PC-3 (cell line): Measurements from ENCODE around the gene KIAA1549. TPM values are rescaled to one million over a fixed set of nuclear protein-coding genes. Genes with fewer than 3 reads are reported as not detected.

ENCODE experiments used
- ATAC-seq: fragments of 200-7000 bp; cut with Tn5 transposase; 2 replicates; pipeline ENCODE4 v1.9.1; 2020; ENCODE audit warnings: mild to moderate bottlenecking, moderate library complexity
- BruUV-seq: library from RNA; stranded (reverse); fragments of 400-500 nt; replicated peaks from 2 replicates; lab custom pipeline; 2021; lab: Mats Ljungman, UMichigan
- CTCF ChIA-PET: fragments of 300-600 bp; sonication (Branson Sonifier 250); formaldehyde crosslinking; loops from one replicate; lab custom pipeline; 2022; ENCODE audit warnings: antibody characterized with exemption; lab: Charles Lee
- POLR2A ChIA-PET: fragments of 300-600 bp; sonication (Branson Sonifier 250); formaldehyde crosslinking; loops from one replicate; lab custom pipeline; 2022; ENCODE audit warnings: antibody characterized with exemption; ENCODE audit not compliant: unreplicated experiment; lab: Charles Lee
- DNase-seq: peaks from one replicate; pipeline ENCODE4 v3.0.0-alpha.2; 2015
- H2AFZ ChIP-seq: fragments of 300-600 bp; sonication (generic); 2 replicates; pipeline ENCODE4 v1.6.0; 2016; ENCODE audit warnings: antibody characterized with exemption, low read length
- H3F3A ChIP-seq: fragments of 300-600 bp; sonication (generic); one replicate; pipeline ENCODE4 v1.6.0; 2017; ENCODE audit warnings: antibody characterized with exemption, low read length, control low read depth, mild to moderate bottlenecking; ENCODE audit not compliant: unreplicated experiment
- H3K27ac ChIP-seq: fragments of 300-600 bp; sonication (generic); 2 replicates; pipeline ENCODE4 v1.5.1; 2016; ENCODE audit warnings: mild to moderate bottlenecking, low read length
- H3K27me3 ChIP-seq: fragments of 300-600 bp; sonication (generic); 2 replicates; pipeline ENCODE4 v1.6.1; 2016; ENCODE audit warnings: low read length, mixed read lengths
- H3K36me3 ChIP-seq: fragments of 300-600 bp; sonication (generic); 2 replicates; pipeline ENCODE4 v1.6.1; 2016; ENCODE audit warnings: low read depth, mixed run types, low read length, mixed read lengths
- H3K4me1 ChIP-seq: fragments of 300-600 bp; sonication (generic); 2 replicates; pipeline ENCODE4 v1.5.1; 2016; ENCODE audit warnings: low read length; ENCODE audit not compliant: insufficient read depth
- H3K4me2 ChIP-seq: fragments of 300-600 bp; sonication (generic); 2 replicates; pipeline ENCODE4 v1.6.0; 2016; ENCODE audit warnings: low read length
- H3K4me3 ChIP-seq: fragments of 300-600 bp; sonication (generic); 2 replicates; pipeline ENCODE4 v1.5.1; 2016; ENCODE audit warnings: mild to moderate bottlenecking, low read length, mixed read lengths
- H3K79me2 ChIP-seq: fragments of 300-600 bp; sonication (generic); 2 replicates; pipeline ENCODE4 v1.6.1; 2017; ENCODE audit warnings: low read length, mixed read lengths
- H3K9ac ChIP-seq: fragments of 300-600 bp; sonication (generic); 2 replicates; pipeline ENCODE4 v1.6.0; 2016; ENCODE audit warnings: mild to moderate bottlenecking, low read length
- H3K9me2 ChIP-seq: fragments of 300-600 bp; sonication (generic); replicated peaks from 2 replicates; pipeline ENCODE4 v1.6.1; 2016; ENCODE audit warnings: mixed run types, low read length, mixed read lengths
- H3K9me3 ChIP-seq: fragments of 300-600 bp; sonication (generic); 2 replicates; pipeline ENCODE4 v1.6.1; 2016; ENCODE audit warnings: low read length, mixed read lengths
- H4K20me1 ChIP-seq: fragments of 300-600 bp; sonication (generic); 2 replicates; pipeline ENCODE4 v1.6.1; 2016; ENCODE audit warnings: low read length, mixed read lengths
- CTCF ChIP-seq: fragments of 300-600 bp; sonication (generic); conservative IDR thresholded peaks from 2 replicates; pipeline ENCODE4 v1.5.1; 2017; ENCODE audit warnings: antibody characterized with exemption, low read depth, mild to moderate bottlenecking, low read length
- EZH2 ChIP-seq: fragments of 300-600 bp; sonication (generic); IDR thresholded peaks from one replicate; pipeline ENCODE4 v1.6.1; 2017; ENCODE audit warnings: antibody characterized with exemption, mild to moderate bottlenecking, low read length; ENCODE audit not compliant: unreplicated experiment
- EZH2phosphoT487 ChIP-seq: fragments of 300-600 bp; sonication (generic); IDR thresholded peaks from 2 replicates; pipeline ENCODE4 v1.6.1; 2018; ENCODE audit warnings: mild to moderate bottlenecking, antibody characterized with exemption, low read length, borderline replicate concordance
- intact Hi-C: fragments of 100-400 bp; cut with micrococcal nuclease; formaldehyde crosslinking; loops from 2 replicates; pipeline ENCODE4 v1.9.0; 2023
- total RNA-seq: library from RNA; depleted of rRNA; stranded (reverse); fragments of >200 nt; gene quantifications from 2 replicates; pipeline ENCODE4 v1.2.3, GENCODE V29; 2014

KIAA1549 gene
- total RNA-seq, 1 experiment from 2014 or later = 8.2 TPM

GRCh38 chr7:138871814-138872090, 109.4 kb downstream of the KIAA1549 start:
- no peaks in the 10 kb centered on the region for H3K27me3 ChIP-seq
- ChIA-PET CTCF (no interaction called here), POLR2A (no interaction called here)
- H3F3A ChIP-seq = no peaks in the 10 kb centered on the region
- H2AFZ ChIP-seq = no peak overlapping the region
- H3K4me3 ChIP-seq = no peak overlapping the region
- H3K4me2 ChIP-seq = no peak overlapping the region
- no peak overlapping the region for H3K27ac ChIP-seq
- DNase-seq = no peak
- H3K9me2 ChIP-seq = no peaks in the 10 kb centered on the region
- no peaks in the 10 kb centered on the region for H3K79me2 ChIP-seq
- H3K9ac ChIP-seq = no peak overlapping the region
- intact Hi-C loops = no loop called here
- H4K20me1 ChIP-seq = no peaks in the 10 kb centered on the region
- no peaks in the 10 kb centered on the region for H3K9me3 ChIP-seq
- H3K4me1 ChIP-seq = peaks cover 39% of the 10 kb centered on the region
- no peak for ATAC-seq
- peaks cover 6% of the 10 kb centered on the region; the same call in 1 of the 2 replicates for H3K36me3 ChIP-seq
- no peak for TF ChIP-seq CTCF
- BruUV-seq = no TSS peak

- no peak for TF ChIP-seq CTCF
- no peak for TF ChIP-seq EZH2phosphoT487
- no peak for TF ChIP-seq EZH2
- intact Hi-C loops = no loop called here
- BruUV-seq = no TSS peak
These were observed 110.0 kb downstream of the KIAA1549 start for GRCh38 chr7:138871065-138871813.

DNA sequence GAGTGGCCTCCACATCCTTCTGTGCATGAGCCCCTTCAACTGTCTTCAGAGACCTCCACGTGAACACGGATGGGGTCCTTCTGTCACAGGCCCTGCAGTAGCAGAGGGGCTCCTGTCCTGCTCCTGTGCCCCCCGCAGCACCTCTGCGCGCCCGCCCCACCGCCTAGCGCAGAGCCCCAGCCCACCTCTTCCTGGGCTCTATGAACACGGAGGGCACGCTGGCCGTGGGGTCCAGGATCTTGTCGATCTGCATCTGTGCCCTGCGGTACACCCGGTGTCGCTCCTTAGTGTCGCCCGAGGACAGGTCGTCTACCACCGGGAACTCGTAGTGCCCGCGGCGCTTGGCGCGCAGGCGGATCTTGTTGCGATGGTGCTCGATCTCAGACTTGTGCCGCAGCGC, 111.8 kb downstream of the KIAA1549 start:
- H3K4me1 ChIP-seq = peaks cover 30% of the 10 kb centered on the region
- H3K9me2 ChIP-seq = no peaks in the 10 kb centered on the region
- H4K20me1 ChIP-seq = no peaks in the 10 kb centered on the region
- H3K9me3 ChIP-seq = no peaks in the 10 kb centered on the region
- no peak overlapping the region for H3K27ac ChIP-seq
- H3K27me3 ChIP-seq = no peaks in the 10 kb centered on the region
- H3F3A ChIP-seq = peaks cover 2% of the 10 kb centered on the region
- H3K4me3 ChIP-seq = no peak overlapping the region
- POLR2A ChIA-PET = no interaction called here
- no peak overlapping the region for H3K4me2 ChIP-seq
- intact Hi-C loops = no loop called here
- H3K79me2 ChIP-seq = no peaks in the 10 kb centered on the region
- TF ChIP-seq CTCF (no peak), EZH2phosphoT487 (no peak), EZH2 (no peak)
- CTCF ChIA-PET = no interaction called here
- no peak overlapping the region for H2AFZ ChIP-seq
- BruUV-seq = no TSS peak
- DNase-seq = no peak
- H3K9ac ChIP-seq = no peak overlapping the region
- no peak for ATAC-seq
- H3K36me3 ChIP-seq = peaks cover 13% of the 10 kb centered on the region; the same call in 1 of the 2 replicates

More at GRCh38 chr7:138871065-138871813, 110.0 kb downstream of the KIAA1549 start:
- Histone ChIP-seq H3K9ac (no peak overlapping the region), H3K27me3 (no peaks in the 10 kb centered on the region), H3K79me2 (no peaks in the 10 kb centered on the region), H3K36me3 (peaks cover 9% of the 10 kb centered on the region; the same call in 1 of the 2 replicates), H3K9me3 (no peaks in the 10 kb centered on the region), H3K4me3 (no peak overlapping the region), H4K20me1 (no peaks in the 10 kb centered on the region), H3K9me2 (no peaks in the 10 kb centered on the region), H2AFZ (no peak overlapping the region), H3K27ac (no peak overlapping the region), H3K4me1 (peaks cover 34% of the 10 kb centered on the region), H3K4me2 (no peak overlapping the region), H3F3A (no peaks in the 10 kb centered on the region)
- POLR2A ChIA-PET = no interaction called here
- CTCF ChIA-PET = no interaction called here
- ATAC-seq = no peak
- DNase-seq = no peak
